CD14-positive monocyte (primary cell): Measurements from ENCODE around the gene TTC4. TPM values are rescaled to one million over a fixed set of nuclear protein-coding genes. Genes with fewer than 3 reads are reported as not detected.

Experiments
- DNase-seq, 3 donors: peaks; one replicate each; pipeline ENCODE4 v3.0.0-alpha.2; 2011 to 2022
- H2AFZ ChIP-seq: 2 replicates; pipeline ENCODE4 v1.6.0; 2012; ENCODE audit warnings: mild to moderate bottlenecking, low read depth, low read length, inconsistent platforms; ENCODE audit not compliant: insufficient read depth, poor library complexity, severe bottlenecking
- H3K27ac ChIP-seq, 2 donors: 1 replicate in 1 of 2; 2 replicates in 1 of 2; pipeline ENCODE4 v1.5.1; 2012 to 2013; ENCODE audit warnings: low read length in 2 of 2, control low read depth in 1 of 2, inconsistent platforms in 1 of 2, low read depth in 1 of 2, mild to moderate bottlenecking in 1 of 2
- H3K27me3 ChIP-seq, 2 donors: one replicate each; pipeline versions ENCODE4 v1.6.0 to v1.6.1; 2011 to 2013; ENCODE audit warnings: low read length in 2 of 2; ENCODE audit not compliant: control insufficient read depth in 2 of 2, insufficient read depth in 2 of 2
- H3K36me3 ChIP-seq, 2 donors: replicated peaks in 1 of 2; 1 replicate in 1 of 2; 2 replicates in 1 of 2; pipeline versions ENCODE4 v1.5.1 to v1.6.1; 2012 to 2013; ENCODE audit warnings: low read length in 2 of 2, control low read depth in 1 of 2, inconsistent platforms in 1 of 2, mild to moderate bottlenecking in 1 of 2; ENCODE audit not compliant: insufficient read depth in 2 of 2, control insufficient read depth in 1 of 2
- H3K4me1 ChIP-seq, 2 donors: 1 replicate in 1 of 2; 2 replicates in 1 of 2; pipeline versions ENCODE4 v1.5.1 to v1.6.1; 2012 to 2013; ENCODE audit warnings: low read length in 2 of 2, control low read depth in 1 of 2, inconsistent platforms in 1 of 2, mild to moderate bottlenecking in 1 of 2, moderate library complexity in 1 of 2; ENCODE audit not compliant: insufficient read depth in 2 of 2, control insufficient read depth in 1 of 2
- H3K4me2 ChIP-seq: replicated peaks from 2 replicates; pipeline ENCODE3; 2012; ENCODE audit warnings: low read length, moderate library complexity, mild to moderate bottlenecking; ENCODE audit not compliant: poor library complexity, severe bottlenecking; ENCODE audit errors: extremely low read depth
- H3K4me3 ChIP-seq, 3 experiments: fragments of 200-600 bp in 1 of 3; sonication (generic) in 1 of 3; replicated peaks in 1 of 3; 1 replicate in 2 of 3; 2 replicates in 1 of 3; pipeline ENCODE4 v1.5.1; 2011 to 2013; ENCODE audit warnings: low read length in 3 of 3, mild to moderate bottlenecking in 3 of 3, control low read depth in 2 of 3, low read depth in 2 of 3, inconsistent platforms in 1 of 3, moderate library complexity in 1 of 3
- H3K79me2 ChIP-seq: 2 replicates; pipeline ENCODE4 v1.6.0; 2012; ENCODE audit warnings: mild to moderate bottlenecking, control low read depth, inconsistent platforms, low read length, moderate library complexity; ENCODE audit not compliant: insufficient read depth
- H3K9ac ChIP-seq: 2 replicates; pipeline ENCODE4 v1.6.0; 2017; ENCODE audit warnings: low read length, mild to moderate bottlenecking; ENCODE audit not compliant: insufficient read depth, poor library complexity, severe bottlenecking
- H3K9me3 ChIP-seq, 2 donors: replicated peaks in 1 of 2; 1 replicate in 1 of 2; 2 replicates in 1 of 2; pipeline versions ENCODE4 v1.5.1 to v1.6.1; 2012 to 2013; ENCODE audit warnings: low read length in 2 of 2, control low read depth in 1 of 2; ENCODE audit not compliant: control insufficient read depth in 1 of 2, insufficient read depth in 1 of 2
- H4K20me1 ChIP-seq: 2 replicates; pipeline ENCODE4 v1.6.0; 2012; ENCODE audit warnings: mild to moderate bottlenecking, low read length, control low read depth, moderate library complexity; ENCODE audit not compliant: insufficient read depth
- H3K27ac Mint-ChIP-seq, 7 donors: one replicate each; pipeline ENCODE4 v1.8.0; 2020; ENCODE audit warnings: mild to moderate bottlenecking in 7 of 7, mixed read lengths in 7 of 7, moderate library complexity in 6 of 7, inconsistent platforms in 2 of 7
- H3K27me3 Mint-ChIP-seq, 3 donors: one replicate each; pipeline ENCODE4 v1.8.0; 2021 to 2022; ENCODE audit warnings: low read depth in 3 of 3, mild to moderate bottlenecking in 3 of 3, mixed read lengths in 3 of 3, moderate library complexity in 3 of 3, inconsistent platforms in 1 of 3
- H3K36me3 Mint-ChIP-seq, 2 donors: one replicate each; pipeline ENCODE4 v1.8.0; 2020; ENCODE audit warnings: mixed read lengths in 2 of 2, inconsistent platforms in 1 of 2, mild to moderate bottlenecking in 1 of 2
- H3K4me1 Mint-ChIP-seq: one replicate; pipeline ENCODE4 v1.8.0; 2020; ENCODE audit warnings: mild to moderate bottlenecking, mixed read lengths
- H3K4me3 Mint-ChIP-seq, 2 donors: one replicate each; pipeline ENCODE4 v1.8.0; 2020; ENCODE audit warnings: mild to moderate bottlenecking in 2 of 2, mixed read lengths in 2 of 2, moderate library complexity in 1 of 2
- H3K9me3 Mint-ChIP-seq, 7 donors: one replicate each; pipeline ENCODE4 v1.8.0; 2020 to 2022; ENCODE audit warnings: mixed read lengths in 7 of 7, mild to moderate bottlenecking in 6 of 7, moderate library complexity in 6 of 7, inconsistent platforms in 2 of 7
- WGBS: methylation state at CpG from one replicate; pipeline ENCODE4 v1.1.5; 2013; ENCODE audit warnings: missing lambda C conversion rate; ENCODE audit not compliant: insufficient coverage; 5-methylcytosine and 5-hydroxymethylcytosine counted together
- intact Hi-C, 2 donors: fragments of 100-400 bp; cut with micrococcal nuclease; formaldehyde crosslinking; loops; one replicate each; pipeline versions ENCODE4 v1.15.0 to v1.15.1; 2023
- polyA plus RNA-seq, 3 donors: library from polyadenylated mRNA; depleted of rRNA in 1 of 3; unstranded in 2 of 3; stranded (reverse) in 1 of 3; fragments of 300-500 nt in 2 of 3; fragments of >200 nt in 1 of 3; fragmentation: Illumina TruSeq in 2 of 3; gene quantifications; 1 replicate in 2 of 3; 2 replicates in 1 of 3; pipeline ENCODE4 v1.2.3, GENCODE V29; 2012 to 2021
- TF ChIP-seq, protein P1 (sequence below): fragments of 200-600 bp; IDR thresholded peaks from one replicate; pipeline ENCODE4 v1.8.0; 2022; ENCODE audit warnings: antibody characterized with exemption, mild to moderate bottlenecking

The TTC4 gene
- polyA plus RNA-seq, 3 donors = 9.2 to 13.3 (median 12.4) TPM

DNA sequence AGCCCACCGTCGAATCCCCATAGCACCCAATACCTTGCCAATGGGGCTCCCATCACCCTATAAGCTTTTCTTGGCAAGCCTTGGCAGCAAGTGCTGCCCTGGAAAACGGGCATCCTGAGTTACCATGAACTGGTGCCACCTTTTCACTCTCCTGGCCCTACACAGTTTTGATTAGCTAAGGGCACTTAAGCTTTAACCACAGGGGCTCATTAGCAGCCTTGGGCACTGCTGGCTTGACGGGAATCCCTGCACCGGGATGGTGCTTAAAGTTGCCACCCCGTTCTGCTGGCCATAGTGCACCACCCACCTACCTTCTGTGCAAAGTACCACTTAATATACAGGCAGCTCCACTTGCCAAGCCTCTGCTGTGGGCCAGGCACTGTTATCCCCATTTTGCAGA, 34.9 kb downstream of the TTC4 start:
- H3K36me3 ChIP-seq = no peaks in the 10 kb centered on the region
- H4K20me1 ChIP-seq = no peaks in the 10 kb centered on the region
- TF ChIP-seq, protein P1, sequence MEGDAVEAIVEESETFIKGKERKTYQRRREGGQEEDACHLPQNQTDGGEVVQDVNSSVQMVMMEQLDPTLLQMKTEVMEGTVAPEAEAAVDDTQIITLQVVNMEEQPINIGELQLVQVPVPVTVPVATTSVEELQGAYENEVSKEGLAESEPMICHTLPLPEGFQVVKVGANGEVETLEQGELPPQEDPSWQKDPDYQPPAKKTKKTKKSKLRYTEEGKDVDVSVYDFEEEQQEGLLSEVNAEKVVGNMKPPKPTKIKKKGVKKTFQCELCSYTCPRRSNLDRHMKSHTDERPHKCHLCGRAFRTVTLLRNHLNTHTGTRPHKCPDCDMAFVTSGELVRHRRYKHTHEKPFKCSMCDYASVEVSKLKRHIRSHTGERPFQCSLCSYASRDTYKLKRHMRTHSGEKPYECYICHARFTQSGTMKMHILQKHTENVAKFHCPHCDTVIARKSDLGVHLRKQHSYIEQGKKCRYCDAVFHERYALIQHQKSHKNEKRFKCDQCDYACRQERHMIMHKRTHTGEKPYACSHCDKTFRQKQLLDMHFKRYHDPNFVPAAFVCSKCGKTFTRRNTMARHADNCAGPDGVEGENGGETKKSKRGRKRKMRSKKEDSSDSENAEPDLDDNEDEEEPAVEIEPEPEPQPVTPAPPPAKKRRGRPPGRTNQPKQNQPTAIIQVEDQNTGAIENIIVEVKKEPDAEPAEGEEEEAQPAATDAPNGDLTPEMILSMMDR = no peak
- H3K9me3 ChIP-seq = no peaks in the 10 kb centered on the region
- no peak for DNase-seq
- H3K27me3 ChIP-seq = no peaks in the 10 kb centered on the region
- no peaks in the 10 kb centered on the region for H3K4me1 ChIP-seq
- H3K36me3 Mint-ChIP-seq = no peaks in the 10 kb centered on the region
- no peaks in the 10 kb centered on the region for H3K9me3 Mint-ChIP-seq
- H3K27me3 Mint-ChIP-seq = peaks cover 2 to 3% (median 2%) of the 10 kb centered on the region in 3 donors
- no peak overlapping the region for H3K4me3 Mint-ChIP-seq
- no peak overlapping the region for H3K4me3 ChIP-seq
- H3K4me2 ChIP-seq = no peak overlapping the region
- no peaks in the 10 kb centered on the region for H3K79me2 ChIP-seq
- no peak overlapping the region for H3K27ac Mint-ChIP-seq
- H3K27ac ChIP-seq = no peak overlapping the region
- intact Hi-C loops = no loop called here
- H3K4me1 Mint-ChIP-seq = no peaks in the 10 kb centered on the region
- 90% methylated on average over 3 of the region's 6 CpGs for WGBS
- H3K9ac ChIP-seq = no peak overlapping the region
- no peak overlapping the region for H2AFZ ChIP-seq

DNA sequence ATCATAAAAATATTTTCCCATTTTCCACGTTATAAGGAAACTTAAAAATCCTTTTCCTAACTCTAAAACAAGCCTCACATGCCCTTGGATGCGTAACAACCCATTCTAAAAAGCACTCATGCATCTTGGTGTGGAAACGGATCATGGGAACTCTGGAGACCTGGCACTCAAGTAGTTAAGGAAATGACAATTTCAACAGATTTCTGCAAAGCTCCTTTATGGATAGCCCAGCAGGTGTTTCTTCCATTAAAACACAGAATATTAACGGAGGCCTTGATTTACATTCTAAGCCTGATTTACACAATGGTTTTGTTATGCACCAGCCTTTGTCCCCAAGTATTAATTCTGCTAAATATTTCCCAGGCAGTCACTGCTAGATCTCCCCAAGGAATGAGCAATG, 35.8 kb downstream of the TTC4 start:
- H3K4me3 Mint-ChIP-seq = no peak overlapping the region
- 81% methylated on average over 4 of the region's 4 CpGs for WGBS
- Histone ChIP-seq H3K4me2 (no peak overlapping the region), H3K9ac (no peak overlapping the region), H3K27me3 (no peaks in the 10 kb centered on the region), H3K27ac (no peak overlapping the region), H2AFZ (no peak overlapping the region), H3K4me1 (no peaks in the 10 kb centered on the region), H3K4me3 (no peak overlapping the region), H4K20me1 (no peaks in the 10 kb centered on the region), H3K79me2 (no peaks in the 10 kb centered on the region), H3K9me3 (no peaks in the 10 kb centered on the region), H3K36me3 (peaks cover 0 to 4% of the 10 kb centered on the region in 2 donors)
- H3K27ac Mint-ChIP-seq = no peak overlapping the region
- H3K36me3 Mint-ChIP-seq = no peaks in the 10 kb centered on the region
- TF ChIP-seq, protein P1 = no peak
- no peak for DNase-seq
- intact Hi-C loops = no loop called here
- H3K4me1 Mint-ChIP-seq = no peaks in the 10 kb centered on the region
- no peaks in the 10 kb centered on the region for H3K9me3 Mint-ChIP-seq
- H3K27me3 Mint-ChIP-seq = peaks cover 2 to 3% (median 2%) of the 10 kb centered on the region in 3 donors
